A673 (cell line): ENCODE data around the gene BTN2A1. TPM values are rescaled to one million over a fixed set of nuclear protein-coding genes. Genes with fewer than 3 reads are reported as not detected.
"Not testable (repeated sequence)": the region's sequence is repeated elsewhere in the genome, so short reads cannot be mapped to it uniquely, and the experiment has no call there.

Source experiments
- BruUV-seq: library from RNA; stranded (reverse); fragments of 400-500 nt; replicated peaks from 2 replicates; lab custom pipeline; 2021; lab: Mats Ljungman, UMichigan
- CTCF ChIA-PET: fragments of 300-600 bp; sonication (Branson Sonifier 250); formaldehyde crosslinking; loops from one replicate; lab custom pipeline; 2022; ENCODE audit warnings: antibody characterized with exemption; lab: Charles Lee
- POLR2A ChIA-PET: fragments of 300-600 bp; sonication (Branson Sonifier 250); formaldehyde crosslinking; loops from one replicate; lab custom pipeline; 2022; ENCODE audit warnings: antibody characterized with exemption; ENCODE audit not compliant: low non-redundant PET; lab: Charles Lee
- DNase-seq: peaks from one replicate; pipeline ENCODE4 v3.0.0-alpha.2; 2015; ENCODE audit warnings: low spot score
- H3K27ac ChIP-seq: fragments of 200-600 bp; sonication (generic); 2 replicates; pipeline ENCODE4 v1.5.1; 2016; ENCODE audit warnings: mixed run types, low read depth, mild to moderate bottlenecking, mixed read lengths, antibody characterized with exemption, low read length; ENCODE audit not compliant: poor library complexity, severe bottlenecking
- H3K27me3 ChIP-seq: fragments of 200-600 bp; sonication (generic); replicated peaks from 2 replicates; pipeline ENCODE4 v1.6.1; 2017; ENCODE audit warnings: mixed run types, low read depth, mild to moderate bottlenecking, mixed read lengths, antibody characterized with exemption, low read length; ENCODE audit not compliant: insufficient read depth, poor library complexity
- H3K36me3 ChIP-seq: fragments of 200-600 bp; sonication (generic); 2 replicates; pipeline ENCODE4 v1.6.1; 2016; ENCODE audit warnings: mixed run types, mild to moderate bottlenecking, mixed read lengths, antibody characterized with exemption, low read length; ENCODE audit not compliant: insufficient read depth, poor library complexity, severe bottlenecking
- H3K4me1 ChIP-seq: fragments of 200-600 bp; sonication (generic); 2 replicates; pipeline ENCODE4 v1.6.1; 2017; ENCODE audit warnings: mixed run types, mild to moderate bottlenecking, mixed read lengths, antibody characterized with exemption, low read length; ENCODE audit not compliant: insufficient read depth, poor library complexity, severe bottlenecking
- H3K4me3 ChIP-seq: fragments of 200-600 bp; sonication (generic); 2 replicates; pipeline ENCODE4 v1.5.1; 2016; ENCODE audit warnings: low read depth, mixed run types, mild to moderate bottlenecking, mixed read lengths, low read length; ENCODE audit not compliant: poor library complexity, severe bottlenecking
- H3K9me3 ChIP-seq: fragments of 200-600 bp; sonication (generic); 2 replicates; pipeline ENCODE4 v1.6.1; 2016; ENCODE audit warnings: mixed run types, low read depth, mild to moderate bottlenecking, mixed read lengths, antibody characterized with exemption, low read length; ENCODE audit not compliant: poor library complexity, severe bottlenecking
- EZH2 ChIP-seq: fragments of 200-600 bp; sonication (generic); IDR thresholded peaks from 2 replicates; pipeline ENCODE4 v1.6.1; 2017; ENCODE audit warnings: borderline replicate concordance, low read depth, mild to moderate bottlenecking, mixed read lengths, antibody characterized with exemption, low read length; ENCODE audit not compliant: poor library complexity, severe bottlenecking
- intact Hi-C: fragments of 100-400 bp; cut with micrococcal nuclease; formaldehyde crosslinking; loops from one replicate; pipeline ENCODE4 v1.10.0; 2022; ENCODE audit not compliant: unreplicated experiment
- total RNA-seq: library from RNA; stranded (reverse); gene quantifications from 2 replicates; pipeline ENCODE4 v1.2.3, GENCODE V29; 2021
- TF ChIP-seq, protein P1 (sequence below): fragments of 300-800, 200-600 bp; sonication (generic); conservative IDR thresholded peaks from 2 replicates; pipeline ENCODE4 v1.5.1; 2017; ENCODE audit warnings: low read depth, mild to moderate bottlenecking, antibody characterized with exemption, low read length, moderate library complexity, mixed read lengths

BTN2A1 gene
- total RNA-seq, 1 experiment from 2014 or later, result 32.2 TPM

GRCh38 chr6:26502626-26503025 is 44.9 kb downstream of the BTN2A1 start:
- POLR2A ChIA-PET, result no interaction called here
- Histone ChIP-seq H3K36me3 (no peaks in the 10 kb centered on the region), H3K27me3 (no peaks in the 10 kb centered on the region), H3K4me1 (no peaks in the 10 kb centered on the region), H3K9me3 (no peaks in the 10 kb centered on the region), H3K27ac (no peak overlapping the region), H3K4me3 (no peak overlapping the region)
- BruUV-seq, result no TSS peak
- intact Hi-C loops, result no loop called here
- DNase-seq, result no peak
- TF ChIP-seq, protein P1, sequence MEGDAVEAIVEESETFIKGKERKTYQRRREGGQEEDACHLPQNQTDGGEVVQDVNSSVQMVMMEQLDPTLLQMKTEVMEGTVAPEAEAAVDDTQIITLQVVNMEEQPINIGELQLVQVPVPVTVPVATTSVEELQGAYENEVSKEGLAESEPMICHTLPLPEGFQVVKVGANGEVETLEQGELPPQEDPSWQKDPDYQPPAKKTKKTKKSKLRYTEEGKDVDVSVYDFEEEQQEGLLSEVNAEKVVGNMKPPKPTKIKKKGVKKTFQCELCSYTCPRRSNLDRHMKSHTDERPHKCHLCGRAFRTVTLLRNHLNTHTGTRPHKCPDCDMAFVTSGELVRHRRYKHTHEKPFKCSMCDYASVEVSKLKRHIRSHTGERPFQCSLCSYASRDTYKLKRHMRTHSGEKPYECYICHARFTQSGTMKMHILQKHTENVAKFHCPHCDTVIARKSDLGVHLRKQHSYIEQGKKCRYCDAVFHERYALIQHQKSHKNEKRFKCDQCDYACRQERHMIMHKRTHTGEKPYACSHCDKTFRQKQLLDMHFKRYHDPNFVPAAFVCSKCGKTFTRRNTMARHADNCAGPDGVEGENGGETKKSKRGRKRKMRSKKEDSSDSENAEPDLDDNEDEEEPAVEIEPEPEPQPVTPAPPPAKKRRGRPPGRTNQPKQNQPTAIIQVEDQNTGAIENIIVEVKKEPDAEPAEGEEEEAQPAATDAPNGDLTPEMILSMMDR, result no peak
- TF ChIP-seq EZH2, result no peak
- CTCF ChIA-PET, result no interaction called here

DNA sequence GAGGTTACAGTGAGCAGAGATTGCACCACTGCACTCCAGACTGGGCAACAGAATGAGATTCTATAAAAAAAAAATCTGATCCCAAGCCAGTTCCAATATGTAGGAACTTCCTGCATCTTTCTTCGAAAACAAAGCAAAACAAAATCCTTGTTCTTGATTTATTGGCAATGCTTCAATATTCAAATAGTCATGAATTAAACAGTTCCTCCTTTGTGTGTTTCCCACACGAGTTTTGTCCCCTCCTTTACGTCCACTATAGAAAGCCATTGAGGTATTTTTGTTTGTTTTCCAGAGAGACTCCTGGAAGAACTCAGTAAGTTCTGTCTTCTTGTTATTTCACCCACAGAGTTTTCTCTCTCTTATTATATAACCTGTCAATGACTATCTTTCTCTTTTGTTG is 49.9 kb downstream of the BTN2A1 start:
- intact Hi-C loops, result no loop called here
- CTCF ChIA-PET, result no interaction called here

GRCh38 chr6:26511033-26511432 is 53.3 kb downstream of the BTN2A1 start:
- POLR2A ChIA-PET, CTCF ChIA-PET, H3K9me3 ChIP-seq, intact Hi-C loops, H3K27ac ChIP-seq, DNase-seq, H3K36me3 ChIP-seq, H3K4me3 ChIP-seq, BruUV-seq, H3K27me3 ChIP-seq, H3K4me1 ChIP-seq: not testable (repeated sequence)

More for the DNA sequence above, 49.9 kb downstream of the BTN2A1 start:
- Histone ChIP-seq H3K9me3 (no peaks in the 10 kb centered on the region), H3K36me3 (no peaks in the 10 kb centered on the region), H3K4me1 (no peaks in the 10 kb centered on the region), H3K27ac (no peak overlapping the region), H3K4me3 (no peak overlapping the region), H3K27me3 (no peaks in the 10 kb centered on the region)
- DNase-seq, result no peak
- no TSS peak for BruUV-seq
- TF ChIP-seq, protein P1, result no peak
- no peak for TF ChIP-seq EZH2
- POLR2A ChIA-PET, result no interaction called here

- TF ChIP-seq, protein P1, result no peak
- TF ChIP-seq EZH2, result no peak
- Histone ChIP-seq H3K36me3 (no peaks in the 10 kb centered on the region), H3K4me3 (no peak overlapping the region), H3K27ac (no peak overlapping the region), H3K4me1 (peaks cover 2% of the 10 kb centered on the region), H3K9me3 (no peaks in the 10 kb centered on the region), H3K27me3 (no peaks in the 10 kb centered on the region)
- no peak for DNase-seq
- BruUV-seq, result no TSS peak
- ChIA-PET POLR2A (no interaction called here), CTCF (no interaction called here)
- intact Hi-C loops, result no loop called here
Observed at GRCh38 chr6:26514984-26515383, 57.2 kb downstream of the BTN2A1 start.
